ENCODE measurements around the gene FOXL3. TPM values are rescaled to one million over a fixed set of nuclear protein-coding genes. Genes with fewer than 3 reads are reported as not detected.

FOXL3 gene
- total RNA-seq, 1 experiment from 2014 or later = not detected

DNA sequence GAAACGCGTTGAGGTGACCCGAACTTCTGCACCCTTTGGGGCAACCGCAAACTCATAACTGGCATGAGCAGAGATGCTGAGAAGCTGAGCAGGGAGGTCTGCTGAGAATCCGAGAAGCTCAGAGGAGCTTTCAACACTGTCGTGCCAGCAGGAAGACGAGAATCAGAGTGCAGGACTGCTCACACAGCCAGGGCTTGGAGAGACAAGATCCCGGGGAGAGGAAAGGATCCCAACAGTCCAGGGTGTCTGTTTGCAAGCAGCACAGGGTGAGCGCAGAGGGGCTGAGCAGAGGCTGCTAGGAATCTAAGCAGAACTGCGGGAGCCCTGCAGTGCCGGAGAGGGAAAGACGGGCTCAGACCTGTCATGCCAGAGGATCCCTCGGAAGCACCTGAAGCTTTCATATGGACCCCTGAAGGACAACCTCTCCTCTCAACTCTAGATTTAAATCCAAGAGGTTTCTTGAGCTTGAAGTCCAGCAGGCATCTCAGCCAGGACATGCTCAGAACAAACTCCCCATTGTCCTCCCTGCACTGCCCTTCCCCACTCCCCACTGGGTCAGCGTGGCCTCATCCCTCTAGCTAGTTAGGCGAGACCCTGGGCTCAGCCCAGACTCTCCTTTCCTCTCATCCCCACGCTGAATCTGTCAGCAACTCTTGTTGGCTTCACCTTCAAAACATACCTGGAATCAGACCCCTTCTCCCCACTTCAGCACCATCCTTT, 40.7 kb downstream of the FOXL3 start:
- Mint-ChIP-seq H3K4me1 (peaks cover 0 to 15% of the 10 kb centered on the region in 2 experiments; a peak in 2 of 4 replicates), H3K27me3 (ENCODE audit: low read depth) (peaks cover 42% of the 10 kb centered on the region), H3K27ac (no peak overlapping the region; a peak in 1 of 7 replicates), H3K36me3 (ENCODE audit: insufficient read depth in 1 of 3, low read depth in 3 of 3) (peaks cover 0 to 5% (median 2%) of the 10 kb centered on the region in 3 experiments; a peak in 4 of 7 replicates), H3K9me3 (peaks cover 16 to 17% of the 10 kb centered on the region in 2 experiments; a peak in 4 of 5 replicates), H3K4me3 (no peak overlapping the region)
- no peak overlapping the region for H4K91ac ChIP-seq (ENCODE audit: insufficient read length, low read depth, low read length)
- no peak overlapping the region for H2BK20ac ChIP-seq (ENCODE audit: low read depth, low read length, poor library complexity, severe bottlenecking)
- no peak for DNase-seq
- H3K9me3 ChIP-seq (ENCODE audit: control insufficient read depth, low read depth, low read length) = no peaks in the 10 kb centered on the region
- peaks cover 7% of the 10 kb centered on the region for H3K23me2 ChIP-seq (ENCODE audit: insufficient read length, low read depth, low read length, poor library complexity, severe bottlenecking)
- no peaks in the 10 kb centered on the region for H3K79me2 ChIP-seq (ENCODE audit: insufficient read depth, low read length)
- H3K4ac ChIP-seq (ENCODE audit: low read depth, low read length) = no peak overlapping the region
- no peak overlapping the region for H2BK5ac ChIP-seq (ENCODE audit: insufficient read length, low read length)
- no peak overlapping the region for H2AFZ ChIP-seq (ENCODE audit: low read length)
- H3K9ac ChIP-seq (ENCODE audit: extremely low read depth, insufficient read length, low read length) = no peak overlapping the region
- no peaks in the 10 kb centered on the region for H3K27me3 ChIP-seq (ENCODE audit: insufficient read depth, low read length)
- no peak overlapping the region for H3K14ac ChIP-seq (ENCODE audit: insufficient read depth, low read length)
- no peaks in the 10 kb centered on the region for H3K79me1 ChIP-seq (ENCODE audit: insufficient read depth, low read depth, low read length, poor library complexity, severe bottlenecking)
- no peaks in the 10 kb centered on the region for H3K4me1 ChIP-seq (ENCODE audit: insufficient read depth, low read length)
- H3K18ac ChIP-seq (ENCODE audit: insufficient read length, low read depth, low read length) = no peak overlapping the region
- H2AK5ac ChIP-seq (ENCODE audit: insufficient read length, low read length) = no peak overlapping the region
- H4K20me1 ChIP-seq (ENCODE audit: control insufficient read depth, insufficient read depth, insufficient read length) = peaks cover 3% of the 10 kb centered on the region
- H4K8ac ChIP-seq (replicated peaks; ENCODE audit: insufficient read length, low read depth, low read length) = no peak overlapping the region
- no peak overlapping the region for H2BK12ac ChIP-seq (ENCODE audit: insufficient read length, low read depth, low read length)
- H3K27ac ChIP-seq (ENCODE audit: insufficient read length, low read depth, low read length) = no peak overlapping the region
- TF ChIP-seq, protein P1, sequence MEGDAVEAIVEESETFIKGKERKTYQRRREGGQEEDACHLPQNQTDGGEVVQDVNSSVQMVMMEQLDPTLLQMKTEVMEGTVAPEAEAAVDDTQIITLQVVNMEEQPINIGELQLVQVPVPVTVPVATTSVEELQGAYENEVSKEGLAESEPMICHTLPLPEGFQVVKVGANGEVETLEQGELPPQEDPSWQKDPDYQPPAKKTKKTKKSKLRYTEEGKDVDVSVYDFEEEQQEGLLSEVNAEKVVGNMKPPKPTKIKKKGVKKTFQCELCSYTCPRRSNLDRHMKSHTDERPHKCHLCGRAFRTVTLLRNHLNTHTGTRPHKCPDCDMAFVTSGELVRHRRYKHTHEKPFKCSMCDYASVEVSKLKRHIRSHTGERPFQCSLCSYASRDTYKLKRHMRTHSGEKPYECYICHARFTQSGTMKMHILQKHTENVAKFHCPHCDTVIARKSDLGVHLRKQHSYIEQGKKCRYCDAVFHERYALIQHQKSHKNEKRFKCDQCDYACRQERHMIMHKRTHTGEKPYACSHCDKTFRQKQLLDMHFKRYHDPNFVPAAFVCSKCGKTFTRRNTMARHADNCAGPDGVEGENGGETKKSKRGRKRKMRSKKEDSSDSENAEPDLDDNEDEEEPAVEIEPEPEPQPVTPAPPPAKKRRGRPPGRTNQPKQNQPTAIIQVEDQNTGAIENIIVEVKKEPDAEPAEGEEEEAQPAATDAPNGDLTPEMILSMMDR (conservative IDR thresholded peaks at IDR 0.05) = no peak
- no peak overlapping the region for H3T11ph ChIP-seq (ENCODE audit: low read length)
- H4K5ac ChIP-seq (ENCODE audit: insufficient read length, low read depth, low read length) = no peak overlapping the region
- no peak overlapping the region for H3K56ac ChIP-seq (ENCODE audit: insufficient read length, low read depth, low read length)
- no CpG with 5 or more reads among the region's 16 CpGs for WGBS (ENCODE audit: extremely low coverage, insufficient read length, low lambda C conversion rate)
- no peak overlapping the region for H3K4me2 ChIP-seq (ENCODE audit: insufficient read depth, insufficient read length, low read length)
- H2BK15ac ChIP-seq (ENCODE audit: low read depth, low read length) = no peak overlapping the region
- H3K23ac ChIP-seq (ENCODE audit: insufficient read length, low read depth, low read length) = no peak overlapping the region
- H2BK120ac ChIP-seq (ENCODE audit: low read depth, low read length, poor library complexity, severe bottlenecking) = no peak overlapping the region
